SK-N-SH treated with all-trans-retinoic acid at 6 μM for 48 hours (cell line): ENCODE results near the gene SLC16A13.

Experiments used
- ATAC-seq: fragments of 200-7000 bp; cut with Tn5 transposase; 3 replicates; pipeline ENCODE4 v1.9.1; 2020; ENCODE audit warnings: mild to moderate bottlenecking, moderate library complexity
- BACH2 ChIP-seq: fragments of 250-450 bp; sonication (Bioruptor Pico); IDR thresholded peaks from 2 replicates; pipeline ENCODE4 v1.9.0; 2021; ENCODE audit warnings: mild to moderate bottlenecking, borderline replicate concordance
- CREB5 ChIP-seq: fragments of 250-450 bp; sonication (Bioruptor Pico); IDR thresholded peaks from 2 replicates; pipeline ENCODE4 v1.5.1; 2020; ENCODE audit warnings: low read depth, mild to moderate bottlenecking, moderate library complexity
- CSDC2 ChIP-seq: fragments of 250-450 bp; sonication (Bioruptor Pico); IDR thresholded peaks from 2 replicates; pipeline ENCODE4 v1.5.0; 2020; ENCODE audit warnings: mild to moderate bottlenecking, moderate library complexity
- CSRNP3 ChIP-seq: fragments of 250-450 bp; sonication (Bioruptor Pico); IDR thresholded peaks from 2 replicates; pipeline ENCODE4 v1.5.1; 2021; ENCODE audit warnings: mild to moderate bottlenecking, moderate library complexity
- ESRRG ChIP-seq: fragments of 250-450 bp; sonication (Bioruptor Pico); IDR thresholded peaks from 2 replicates; pipeline ENCODE4 v1.6.1; 2021; ENCODE audit warnings: mild to moderate bottlenecking
- GLIS3 ChIP-seq: fragments of 250-450 bp; sonication (Bioruptor Pico); IDR thresholded peaks from 2 replicates; pipeline ENCODE4 v1.5.0; 2020; ENCODE audit warnings: mild to moderate bottlenecking, moderate library complexity
- OSR1 ChIP-seq: fragments of 250-450 bp; sonication (Bioruptor Pico); IDR thresholded peaks from 2 replicates; pipeline ENCODE4 v1.8.0; 2022; ENCODE audit warnings: moderate library complexity, mild to moderate bottlenecking, inconsistent platforms
- PATZ1 ChIP-seq: fragments of 250-450 bp; sonication (Bioruptor Pico); IDR thresholded peaks from 2 replicates; pipeline ENCODE4 v1.8.0; 2020; ENCODE audit warnings: mild to moderate bottlenecking, moderate library complexity, borderline replicate concordance
- PPARA ChIP-seq: fragments of 250-450 bp; sonication (Bioruptor Pico); IDR thresholded peaks from 2 replicates; pipeline ENCODE4 v1.5.0; 2020; ENCODE audit warnings: mild to moderate bottlenecking, borderline replicate concordance
- SNAI2 ChIP-seq: fragments of 250-450 bp; sonication (Bioruptor Pico); IDR thresholded peaks from 2 replicates; pipeline ENCODE4 v1.5.0; 2020; ENCODE audit warnings: mild to moderate bottlenecking, moderate library complexity
- TCF4 ChIP-seq: fragments of 250-450 bp; sonication (Bioruptor Pico); IDR thresholded peaks from 2 replicates; pipeline ENCODE4 v1.8.0; 2021; ENCODE audit warnings: mild to moderate bottlenecking, moderate library complexity, borderline replicate concordance
- TOX ChIP-seq: fragments of 250-450 bp; sonication (Bioruptor Pico); IDR thresholded peaks from 2 replicates; pipeline ENCODE4 v1.8.0; 2021; ENCODE audit warnings: mild to moderate bottlenecking, moderate library complexity, borderline replicate concordance
- ZC3H10 ChIP-seq: fragments of 250-450 bp; sonication (Bioruptor Pico); IDR thresholded peaks from 2 replicates; pipeline ENCODE4 v1.5.1; 2021; ENCODE audit warnings: mild to moderate bottlenecking, moderate library complexity
- ZFP3 ChIP-seq: fragments of 250-450 bp; sonication (Bioruptor Pico); IDR thresholded peaks from 2 replicates; pipeline ENCODE4 v1.5.0; 2020; ENCODE audit warnings: mild to moderate bottlenecking, moderate library complexity
- ZFP30 ChIP-seq: fragments of 450-650 bp; formaldehyde crosslinking; IDR thresholded peaks from 2 replicates; pipeline ENCODE4 v1.5.0; 2022; ENCODE audit warnings: mild to moderate bottlenecking, moderate library complexity
- ZNF565 ChIP-seq: fragments of 450-650 bp; formaldehyde crosslinking; conservative IDR thresholded peaks from 2 replicates; pipeline ENCODE4 v1.5.0; 2020; ENCODE audit warnings: low read depth, mild to moderate bottlenecking, moderate library complexity
- TF ChIP-seq, protein P1 (sequence below): fragments of 250-450 bp; sonication (Bioruptor Pico); IDR thresholded peaks from 2 replicates; pipeline ENCODE4 v1.5.0; 2020; ENCODE audit warnings: mild to moderate bottlenecking, moderate library complexity

Gene SLC16A13

DNA sequence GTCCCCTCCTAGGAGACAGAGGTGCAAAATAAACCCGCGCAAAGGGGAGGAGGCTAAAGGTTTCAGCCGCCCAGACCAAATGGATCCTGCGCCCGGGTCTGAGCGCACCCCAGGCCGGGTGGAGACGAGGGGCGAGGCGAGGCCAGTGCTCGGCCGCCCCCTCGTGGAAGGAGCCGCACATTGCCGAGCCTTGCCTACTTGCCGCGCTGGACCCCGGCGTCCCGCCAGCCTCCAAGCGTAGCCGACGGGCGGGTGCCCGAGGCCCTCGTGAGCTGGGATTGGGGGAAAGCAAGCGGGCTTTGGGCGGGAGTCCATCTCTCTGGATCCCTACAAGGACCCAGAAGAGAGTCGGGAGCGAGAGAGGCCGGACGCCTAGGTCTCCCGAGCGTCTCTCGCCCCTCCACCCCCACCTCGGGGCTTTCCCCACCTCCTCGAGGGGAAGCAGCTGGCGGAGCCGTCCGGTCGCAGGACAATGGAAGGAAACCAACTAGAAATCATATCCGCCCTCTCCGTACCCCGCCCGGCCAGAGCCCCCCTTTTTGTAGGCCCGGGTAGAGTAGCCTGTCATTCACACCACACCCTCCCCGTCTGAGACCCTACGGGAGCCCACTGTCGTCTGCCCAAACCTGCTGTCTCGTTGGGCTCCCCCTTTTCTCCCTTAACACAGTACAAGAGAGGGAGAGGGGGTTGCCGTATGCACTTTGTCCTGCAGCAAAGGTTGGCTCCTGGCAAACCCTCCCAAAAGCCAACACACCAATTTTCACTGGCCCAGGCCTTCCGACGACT, 13.6 kb upstream of the SLC16A13 start:
- ATAC-seq = peak; percentile 78
- TF ChIP-seq ZC3H10 = no peak

- TF ChIP-seq ZFP3 (no peak), ZC3H10 (no peak)
- no peak for ATAC-seq
Measured at GRCh38 chr17:7022781-7023571, 12.8 kb upstream of the SLC16A13 start, which contains the start of gene BCL6B. Gene BCL6B, plus strand, starts transcription at chr17:7023050. Its CDS starts 622 bp downstream, at chr17:7023672.

GRCh38 chr17:7023576-7024401, 12.0 kb upstream of the SLC16A13 start:
- ATAC-seq = peak; percentile 60

DNA sequence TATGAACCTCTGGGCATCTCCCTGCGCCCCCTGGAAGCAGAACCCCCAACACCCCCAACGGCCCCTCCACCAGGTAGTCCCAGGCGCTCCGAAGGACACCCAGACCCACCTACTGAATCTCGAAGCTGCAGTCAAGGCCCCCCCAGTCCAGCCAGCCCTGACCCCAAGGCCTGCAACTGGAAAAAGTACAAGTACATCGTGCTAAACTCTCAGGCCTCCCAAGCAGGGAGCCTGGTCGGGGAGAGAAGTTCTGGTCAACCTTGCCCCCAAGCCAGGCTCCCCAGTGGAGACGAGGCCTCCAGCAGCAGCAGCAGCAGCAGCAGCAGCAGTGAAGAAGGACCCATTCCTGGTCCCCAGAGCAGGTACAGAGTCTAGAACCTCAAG, 11.4 kb upstream of the SLC16A13 start:
- ATAC-seq = no peak
- TF ChIP-seq GLIS3 (CRISPR knock-in tag) = no peak
- TF ChIP-seq CSDC2 (CRISPR knock-in tag) = no peak
- TF ChIP-seq ZNF565 (CRISPR knock-in tag) = no peak
- no peak for TF ChIP-seq SNAI2 (CRISPR knock-in tag)
- no peak for TF ChIP-seq BACH2 (CRISPR knock-in tag)
- no peak for TF ChIP-seq PPARA (CRISPR knock-in tag)
- TF ChIP-seq, protein P1, sequence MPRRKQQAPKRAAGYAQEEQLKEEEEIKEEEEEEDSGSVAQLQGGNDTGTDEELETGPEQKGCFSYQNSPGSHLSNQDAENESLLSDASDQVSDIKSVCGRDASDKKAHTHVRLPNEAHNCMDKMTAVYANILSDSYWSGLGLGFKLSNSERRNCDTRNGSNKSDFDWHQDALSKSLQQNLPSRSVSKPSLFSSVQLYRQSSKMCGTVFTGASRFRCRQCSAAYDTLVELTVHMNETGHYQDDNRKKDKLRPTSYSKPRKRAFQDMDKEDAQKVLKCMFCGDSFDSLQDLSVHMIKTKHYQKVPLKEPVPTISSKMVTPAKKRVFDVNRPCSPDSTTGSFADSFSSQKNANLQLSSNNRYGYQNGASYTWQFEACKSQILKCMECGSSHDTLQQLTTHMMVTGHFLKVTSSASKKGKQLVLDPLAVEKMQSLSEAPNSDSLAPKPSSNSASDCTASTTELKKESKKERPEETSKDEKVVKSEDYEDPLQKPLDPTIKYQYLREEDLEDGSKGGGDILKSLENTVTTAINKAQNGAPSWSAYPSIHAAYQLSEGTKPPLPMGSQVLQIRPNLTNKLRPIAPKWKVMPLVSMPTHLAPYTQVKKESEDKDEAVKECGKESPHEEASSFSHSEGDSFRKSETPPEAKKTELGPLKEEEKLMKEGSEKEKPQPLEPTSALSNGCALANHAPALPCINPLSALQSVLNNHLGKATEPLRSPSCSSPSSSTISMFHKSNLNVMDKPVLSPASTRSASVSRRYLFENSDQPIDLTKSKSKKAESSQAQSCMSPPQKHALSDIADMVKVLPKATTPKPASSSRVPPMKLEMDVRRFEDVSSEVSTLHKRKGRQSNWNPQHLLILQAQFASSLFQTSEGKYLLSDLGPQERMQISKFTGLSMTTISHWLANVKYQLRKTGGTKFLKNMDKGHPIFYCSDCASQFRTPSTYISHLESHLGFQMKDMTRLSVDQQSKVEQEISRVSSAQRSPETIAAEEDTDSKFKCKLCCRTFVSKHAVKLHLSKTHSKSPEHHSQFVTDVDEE (CRISPR knock-in tag) = no peak
- no peak for TF ChIP-seq TOX
- TF ChIP-seq CSRNP3 (CRISPR knock-in tag) = no peak
- no peak for TF ChIP-seq TCF4 (CRISPR knock-in tag)

More at GRCh38 chr17:7023576-7024401, 12.0 kb upstream of the SLC16A13 start:
- no peak for TF ChIP-seq GLIS3 (CRISPR knock-in tag)
- no peak for TF ChIP-seq PATZ1 (CRISPR knock-in tag)
- no peak for TF ChIP-seq ESRRG (CRISPR knock-in tag)
- TF ChIP-seq OSR1 (CRISPR knock-in tag) = no peak
- no peak for TF ChIP-seq ZFP30
- no peak for TF ChIP-seq ZNF565 (CRISPR knock-in tag)
- no peak for TF ChIP-seq CREB5 (CRISPR knock-in tag)
- TF ChIP-seq, protein P1 (CRISPR knock-in tag) = no peak
- TF ChIP-seq SNAI2 (CRISPR knock-in tag) = no peak
- no peak for TF ChIP-seq BACH2 (CRISPR knock-in tag)
- TF ChIP-seq PPARA (CRISPR knock-in tag) = no peak
- no peak for TF ChIP-seq CSDC2 (CRISPR knock-in tag)
